GM18505 (cell line): ENCODE results near the gene RGS14.

ENCODE experiments used
- ATAC-seq: cut with Tn5 transposase; IDR thresholded peaks from one replicate; pipeline ENCODE4 v1.9.1; 2021; ENCODE audit not compliant: unreplicated experiment
- POLR2A ChIP-seq: IDR thresholded peaks from 4 replicates; pipeline ENCODE4 v1.6.1; 2011; ENCODE audit warnings: borderline replicate concordance; ENCODE audit not compliant: insufficient read depth, insufficient read length; ENCODE audit errors: extremely low read depth

The RGS14 gene

GRCh38 chr5:177390363-177391300, 32.9 kb downstream of the RGS14 start:
- ATAC-seq, result no peak

GRCh38 chr5:177392765-177393164, 35.0 kb downstream of the RGS14 start:
- ATAC-seq, result no peak
- no peak for TF ChIP-seq POLR2A

More at GRCh38 chr5:177390363-177391300, 32.9 kb downstream of the RGS14 start:
- TF ChIP-seq POLR2A, result no peak

- ATAC-seq, result no peak
- no peak for TF ChIP-seq POLR2A
Observed at GRCh38 chr5:177393206-177393765, 35.6 kb downstream of the RGS14 start.

GRCh38 chr5:177393990-177394389, 36.3 kb downstream of the RGS14 start:
- no peak for ATAC-seq

GRCh38 chr5:177396078-177396477, 38.4 kb downstream of the RGS14 start:
- no peak for ATAC-seq
- TF ChIP-seq POLR2A, result no peak

More at GRCh38 chr5:177393990-177394389, 36.3 kb downstream of the RGS14 start:
- TF ChIP-seq POLR2A, result no peak

GRCh38 chr5:177396807-177397206, 39.1 kb downstream of the RGS14 start:
- no peak for ATAC-seq
- TF ChIP-seq POLR2A, result no peak

GRCh38 chr5:177397875-177398390, 40.2 kb downstream of the RGS14 start:
- ATAC-seq, result no peak
- no peak for TF ChIP-seq POLR2A

GRCh38 chr5:177399997-177400868, 42.5 kb downstream of the RGS14 start, which contains the start of gene PFN3:
Gene PFN3 (minus strand): TSS chr5:177400661. CDS start chr5:177400576, 85 bp downstream.
- no peak for TF ChIP-seq POLR2A
- ATAC-seq, result no peak

GRCh38 chr5:177402271-177403043, 44.7 kb downstream of the RGS14 start:
- ATAC-seq, result no peak
- TF ChIP-seq POLR2A, result no peak

- no peak for TF ChIP-seq POLR2A
- ATAC-seq, result peak; percentile 16
Observed at GRCh38 chr5:177403102-177403791, 45.5 kb downstream of the RGS14 start.

- peak; percentile 78 for ATAC-seq
- TF ChIP-seq POLR2A, result peak; percentile 39
Observed at GRCh38 chr5:177403792-177404640, 46.3 kb downstream of the RGS14 start.
